ENCODE measurements around the gene RNU1-4.
"Not testable (repeated sequence)": the region's sequence is repeated elsewhere in the genome, so short reads cannot be mapped to it uniquely, and the experiment has no call there.

Gene RNU1-4

DNA sequence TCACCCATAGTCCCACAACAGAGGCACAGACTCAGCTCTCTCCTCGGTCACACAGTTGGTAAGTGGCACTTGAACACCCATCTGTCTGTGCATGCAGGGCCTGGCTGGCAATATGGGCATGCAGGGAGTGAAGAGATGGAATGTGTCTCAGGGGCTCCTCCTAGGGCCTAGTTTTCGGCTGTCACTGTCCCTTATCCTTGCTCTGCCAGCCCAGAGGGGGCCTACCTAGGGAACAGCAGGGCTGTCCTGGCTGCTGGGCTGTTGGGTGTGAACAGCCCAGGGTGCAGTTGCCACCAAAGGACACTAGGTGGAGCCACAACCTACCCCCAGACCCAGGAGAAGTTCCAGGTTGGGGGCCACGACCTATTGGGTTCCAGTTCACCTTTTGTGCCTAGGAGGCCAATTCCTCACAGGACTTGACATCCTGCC lies 30.6 kb upstream of the RNU1-4 start:
- peak; percentile 60 to 64 for DNase-seq

DNA sequence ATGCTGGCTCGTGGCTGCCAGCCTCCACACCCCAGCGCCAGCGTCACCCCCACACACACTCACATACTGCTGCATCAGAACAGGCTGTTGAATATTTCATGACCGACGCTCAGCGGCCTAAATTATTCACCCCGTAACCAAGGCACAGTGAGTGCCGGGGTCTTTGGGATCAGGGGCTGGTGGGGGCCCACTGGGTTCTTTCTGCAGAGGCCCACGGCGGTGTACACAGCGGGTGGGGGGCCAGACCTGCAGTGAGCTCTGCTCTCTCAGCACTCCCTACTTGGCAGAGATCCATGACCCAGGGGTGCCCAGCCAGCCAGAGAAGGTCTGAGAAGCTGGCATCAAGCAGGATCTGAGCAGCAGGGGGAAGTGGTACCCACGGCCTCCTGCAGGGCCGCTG lies 29.7 kb upstream of the RNU1-4 start:
- not testable (repeated sequence) for DNase-seq

- DNase-seq = not testable (repeated sequence)
Measured at GRCh38 chr1:16712131-16712530, 28.2 kb upstream of the RNU1-4 start.

DNA sequence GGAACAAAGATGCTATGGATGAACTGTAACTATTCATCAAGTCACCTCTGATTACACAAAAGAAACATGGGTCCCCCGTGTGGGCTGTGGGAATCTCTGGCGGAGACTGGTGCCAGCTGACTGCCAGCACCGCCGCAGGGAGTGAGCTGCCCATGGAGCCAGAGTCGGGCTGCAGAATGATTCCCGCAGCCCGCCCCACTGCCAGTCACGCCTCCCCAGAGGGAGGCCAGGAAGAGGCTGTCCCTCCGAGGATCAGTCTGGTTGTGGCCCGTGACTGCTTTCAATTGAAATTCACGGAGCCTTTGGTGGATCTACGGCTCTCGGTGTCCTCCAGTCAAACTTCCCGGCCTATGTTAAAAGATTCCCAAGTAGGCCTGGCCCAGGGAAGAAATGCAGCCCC lies 27.7 kb upstream of the RNU1-4 start:
- DNase-seq = not testable (repeated sequence)

GRCh38 chr1:16712984-16713383 lies 27.3 kb upstream of the RNU1-4 start:
- DNase-seq = not testable (repeated sequence)

DNA sequence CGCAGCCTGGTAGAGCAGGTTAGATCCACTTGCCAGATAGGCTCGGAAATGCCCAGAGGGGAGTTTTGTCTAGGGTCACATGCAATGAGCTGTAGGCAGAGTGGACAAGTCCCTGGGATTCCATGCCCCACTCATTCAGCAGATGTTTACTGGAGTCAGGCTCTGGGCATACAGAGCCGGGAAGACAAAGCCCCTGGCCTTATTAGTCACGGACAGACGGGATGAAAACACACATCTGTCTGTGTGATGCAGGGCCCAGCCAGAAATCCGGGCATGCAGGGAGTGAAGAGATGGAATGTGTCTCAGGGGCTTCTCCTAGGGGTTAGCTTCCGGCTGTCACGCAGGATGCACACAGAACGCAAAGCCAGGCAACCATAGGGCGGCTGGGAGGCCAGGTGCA lies 26.8 kb upstream of the RNU1-4 start:
- DNase-seq = not testable (repeated sequence)

- no peak for DNase-seq
Measured at GRCh38 chr1:16716691-16717335, 23.5 kb upstream of the RNU1-4 start.

- no peak for DNase-seq
Measured at GRCh38 chr1:16717336-16718098, 22.8 kb upstream of the RNU1-4 start.

DNA sequence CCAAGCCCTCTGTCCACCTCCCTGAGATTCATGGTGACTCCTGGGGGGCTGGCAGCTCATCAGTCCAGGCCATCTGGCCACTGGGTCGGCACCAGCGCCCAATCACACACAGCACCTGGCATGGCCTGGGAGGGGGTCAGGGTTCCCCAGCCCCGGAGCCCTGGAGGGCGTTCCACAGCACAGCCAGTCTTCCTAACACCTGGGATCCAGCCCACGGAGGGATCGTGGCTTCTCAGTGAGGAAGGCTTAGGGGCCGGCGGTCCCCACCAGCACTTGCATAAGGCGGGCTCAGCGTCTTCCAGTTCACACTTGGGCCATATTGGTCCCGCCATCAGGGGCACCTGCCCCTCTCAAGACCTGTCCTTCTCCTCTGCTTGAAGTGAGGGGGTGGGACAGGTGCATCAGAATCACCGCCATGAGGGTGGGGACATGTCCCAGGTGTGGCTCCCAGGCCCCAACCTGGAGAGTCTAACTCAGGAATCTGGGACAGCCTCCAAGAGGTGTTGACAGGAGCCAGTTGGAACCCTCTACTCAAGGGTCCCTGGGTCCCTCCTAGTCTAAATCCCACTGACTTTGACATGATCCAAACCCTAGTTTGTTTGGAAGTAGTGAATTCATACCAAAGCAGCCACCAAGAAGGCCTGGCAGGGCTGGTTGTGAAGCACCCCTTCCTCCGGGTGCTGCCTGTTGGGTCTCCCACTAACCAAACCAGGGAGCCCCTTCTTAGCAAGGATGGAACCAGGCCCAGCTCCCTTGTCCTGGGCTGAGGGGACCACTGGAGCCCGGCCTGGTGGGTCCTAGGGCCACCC lies 22.0 kb upstream of the RNU1-4 start:
- DNase-seq = not testable (repeated sequence)

DNA sequence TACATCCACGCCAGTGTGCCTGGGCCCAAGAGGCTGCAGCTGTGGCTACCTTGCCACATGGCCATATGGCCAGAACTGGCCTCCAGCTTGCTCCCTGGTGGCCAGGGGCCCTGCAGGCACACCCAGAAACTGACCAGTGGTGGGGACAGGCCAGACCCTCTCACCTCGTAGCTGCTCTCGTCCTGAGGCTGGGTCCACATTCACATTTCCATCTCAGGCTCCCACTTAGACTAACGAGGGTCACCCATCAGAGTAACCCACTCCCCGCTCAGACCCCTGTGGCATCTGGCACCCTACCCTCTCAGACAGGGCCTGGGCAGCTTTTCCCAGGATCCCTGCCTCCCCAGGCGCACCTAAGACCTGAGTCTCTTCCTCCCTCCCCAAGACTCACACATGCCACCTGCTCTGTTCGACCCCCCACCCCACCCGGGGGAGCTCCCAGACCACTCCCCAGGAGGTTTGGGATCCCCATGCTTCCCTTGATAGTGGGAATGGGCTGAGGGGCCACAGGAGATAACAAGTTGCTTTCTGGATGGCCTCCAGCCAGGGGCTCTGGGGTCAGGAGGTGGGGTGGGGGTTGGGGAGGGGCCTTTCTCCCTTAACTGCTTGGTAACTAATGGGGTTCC lies 21.3 kb upstream of the RNU1-4 start:
- DNase-seq = no peak

- DNase-seq = no peak
Measured at GRCh38 chr1:16719571-16720350, 20.6 kb upstream of the RNU1-4 start.

- DNase-seq = no peak
Measured at GRCh38 chr1:16720351-16721223, 19.7 kb upstream of the RNU1-4 start.

DNA sequence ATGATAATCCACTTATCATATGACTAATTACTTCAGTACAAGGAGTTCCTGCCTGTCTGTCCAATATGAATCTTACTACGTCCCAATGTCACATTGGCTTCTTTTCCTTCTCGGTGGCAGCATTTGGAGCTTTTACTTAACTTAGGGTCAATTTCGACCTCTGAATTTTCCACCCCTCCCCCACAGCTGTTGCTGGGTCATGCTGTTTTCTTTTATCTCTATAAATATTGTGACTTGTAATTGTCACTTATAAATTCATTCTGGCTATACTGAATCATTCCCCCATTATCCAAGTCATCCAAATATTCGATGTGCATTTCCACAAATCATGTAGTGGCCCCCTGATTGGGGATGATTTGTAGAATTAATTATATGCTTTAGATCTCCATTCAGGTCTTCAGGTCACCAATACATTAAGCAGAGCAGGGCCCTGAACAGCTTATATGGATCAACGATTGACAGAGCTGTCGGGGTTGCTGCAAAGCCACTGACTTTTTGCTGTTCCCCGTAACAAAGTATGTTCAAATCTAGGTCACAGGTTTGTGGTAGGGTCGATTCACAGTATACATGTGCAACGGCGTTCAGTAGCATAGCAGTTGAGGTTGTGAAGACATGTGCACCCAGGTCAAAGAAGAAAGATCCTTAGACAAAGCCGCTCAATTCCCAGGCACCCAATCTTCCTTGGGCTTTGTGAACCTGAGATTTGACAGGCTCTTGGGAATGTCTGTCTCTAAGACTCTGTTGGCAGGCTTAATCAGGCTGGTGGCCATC lies 18.3 kb upstream of the RNU1-4 start:
- DNase-seq = peak in 1 of 2 donors; percentile 5

DNA sequence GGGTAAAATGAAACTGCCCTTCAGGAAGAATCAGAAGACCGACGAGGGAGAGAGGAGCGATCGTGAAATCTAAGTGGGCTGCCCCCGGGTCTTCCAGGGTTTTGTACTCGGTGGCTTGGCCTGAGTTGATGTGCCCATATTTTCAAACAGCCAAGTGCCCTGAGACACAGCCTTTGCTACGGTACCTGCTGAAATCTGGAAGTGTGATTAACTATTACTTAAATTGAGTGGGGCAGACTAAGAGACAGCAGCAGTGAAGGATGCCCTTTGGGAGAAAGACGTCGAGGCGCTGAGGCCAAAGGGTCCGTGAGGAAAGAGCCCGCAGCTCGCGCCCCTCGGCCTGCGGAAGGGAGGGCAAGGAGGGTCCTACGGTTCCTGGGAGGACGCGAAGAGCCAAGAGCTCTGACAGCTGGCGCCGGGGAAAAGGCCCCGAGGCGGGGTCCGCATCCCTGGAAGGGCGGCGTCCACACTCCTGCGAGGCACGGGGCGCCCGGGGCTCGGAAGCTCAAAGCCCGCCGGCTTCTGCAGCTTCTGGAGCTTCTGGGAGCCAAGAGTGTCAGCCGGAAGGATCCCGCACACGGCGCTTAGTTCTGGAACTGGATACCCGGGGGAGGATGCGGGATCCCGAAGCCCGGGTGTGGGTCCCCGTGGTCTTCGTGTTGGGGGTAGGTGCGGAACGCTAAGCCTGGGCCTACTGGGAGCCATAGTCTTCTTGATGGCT lies 15.4 kb upstream of the RNU1-4 start:
- DNase-seq = peak in 1 of 2 donors; percentile 9

- DNase-seq = not testable (repeated sequence)
Measured at GRCh38 chr1:16725439-16726245, 14.7 kb upstream of the RNU1-4 start.

DNA sequence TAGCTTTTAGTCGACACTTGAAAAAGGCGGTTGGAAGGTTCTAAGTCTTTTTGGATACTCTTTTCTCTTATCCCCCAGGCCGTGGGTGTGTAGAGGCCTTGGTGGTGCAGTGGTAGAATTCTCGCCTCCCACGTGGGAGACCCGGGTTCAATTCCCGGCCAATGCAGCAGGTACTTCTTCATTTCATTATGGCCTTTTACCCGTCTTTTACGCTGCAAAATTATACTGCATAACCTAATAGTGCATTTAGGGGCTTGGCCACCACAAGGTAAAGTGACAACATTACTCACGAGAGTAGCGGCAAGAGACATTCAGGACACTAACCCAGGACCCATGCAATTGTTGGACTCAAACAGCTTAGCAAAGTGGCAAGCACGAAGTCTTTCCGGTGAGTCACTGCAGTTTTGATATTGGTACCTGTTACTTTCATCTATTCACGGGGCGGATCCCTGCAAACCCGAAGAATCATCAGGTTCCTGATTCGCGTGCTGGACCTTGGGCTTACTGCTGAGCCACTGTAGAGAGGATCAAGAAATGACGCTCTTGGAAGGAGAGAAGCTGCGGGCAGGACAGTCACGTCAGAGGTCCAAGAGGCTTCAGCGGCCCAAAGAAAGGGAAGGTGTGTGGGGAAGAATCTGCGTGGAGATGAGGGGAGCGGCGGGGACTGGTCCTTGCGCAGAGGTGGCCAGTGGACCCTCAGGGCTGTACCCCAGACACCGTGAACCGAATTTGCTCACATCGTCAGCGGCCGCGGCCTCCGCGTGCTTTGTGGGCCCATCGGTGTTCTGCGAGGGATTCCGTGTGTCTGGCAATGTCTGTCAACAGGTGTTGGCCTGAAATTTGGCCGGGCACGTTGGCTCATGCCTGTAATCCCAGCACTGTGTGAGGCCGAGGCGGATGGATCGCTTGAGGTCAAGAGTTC lies 12.9 kb upstream of the RNU1-4 start:
- DNase-seq = peak; percentile 11 to 33

- peak in 1 of 2 donors; percentile 5 for DNase-seq
Measured at GRCh38 chr1:16728243-16728949, 11.9 kb upstream of the RNU1-4 start.
